GM19397 (cell line): ENCODE data around the gene IL1F10.
"Not testable (repeated sequence)": the region's sequence is repeated elsewhere in the genome, so short reads cannot be mapped to it uniquely, and the experiment has no call there.

Experiments
- ATAC-seq: cut with Tn5 transposase; IDR thresholded peaks from one replicate; pipeline ENCODE4 v1.9.1; 2021; ENCODE audit warnings: mild to moderate bottlenecking, moderate library complexity; ENCODE audit not compliant: unreplicated experiment

Gene IL1F10

GRCh38 chr2:113080134-113080533 is 12.4 kb downstream of the IL1F10 start:
- ATAC-seq = no peak

- ATAC-seq = no peak
Measured at GRCh38 chr2:113081488-113082210, 13.9 kb downstream of the IL1F10 start.

- no peak for ATAC-seq
Measured at GRCh38 chr2:113083296-113083695, 15.5 kb downstream of the IL1F10 start.

- no peak for ATAC-seq
Measured at GRCh38 chr2:113084249-113085000, 16.7 kb downstream of the IL1F10 start.

GRCh38 chr2:113085542-113085941 is 17.8 kb downstream of the IL1F10 start:
- ATAC-seq = no peak

GRCh38 chr2:113088213-113088992 is 20.6 kb downstream of the IL1F10 start:
- no peak for ATAC-seq

GRCh38 chr2:113089916-113090315 is 22.1 kb downstream of the IL1F10 start:
- ATAC-seq = no peak

- no peak for ATAC-seq
Measured at GRCh38 chr2:113091231-113091896, 23.6 kb downstream of the IL1F10 start.

- no peak for ATAC-seq
Measured at GRCh38 chr2:113092864-113093612, 25.3 kb downstream of the IL1F10 start.

- no peak for ATAC-seq
Measured at GRCh38 chr2:113093613-113093977, 25.8 kb downstream of the IL1F10 start.

- not testable (repeated sequence) for ATAC-seq
Measured at GRCh38 chr2:113096306-113096705, 28.5 kb downstream of the IL1F10 start.

GRCh38 chr2:113096842-113097618 is 29.3 kb downstream of the IL1F10 start:
- not testable (repeated sequence) for ATAC-seq

- no peak for ATAC-seq
Measured at GRCh38 chr2:113098041-113098440, 30.3 kb downstream of the IL1F10 start.

GRCh38 chr2:113098532-113098931 is 30.8 kb downstream of the IL1F10 start:
- ATAC-seq = no peak

- ATAC-seq = no peak
Measured at GRCh38 chr2:113102133-113102532, 34.4 kb downstream of the IL1F10 start.

- no peak for ATAC-seq
Measured at GRCh38 chr2:113103277-113103676, 35.5 kb downstream of the IL1F10 start.

- ATAC-seq = no peak
Measured at GRCh38 chr2:113104054-113104611, 36.4 kb downstream of the IL1F10 start.

- ATAC-seq = no peak
Measured at GRCh38 chr2:113105047-113105785, 37.4 kb downstream of the IL1F10 start.

- ATAC-seq = no peak
Measured at GRCh38 chr2:113111121-113111520, 43.4 kb downstream of the IL1F10 start.
